ENCODE data around the gene ILRUN.
"Not testable (repeated sequence)": the region's sequence is repeated elsewhere in the genome, so short reads cannot be mapped to it uniquely, and the experiment has no call there.

ILRUN gene

GRCh38 chr6:34696189-34696738 is 303 bp downstream of the ILRUN start:
- DNase-seq, result no peak

GRCh38 chr6:34695729-34696188 is 808 bp downstream of the ILRUN start:
- no peak for DNase-seq

- no peak for DNase-seq
Measured at GRCh38 chr6:34692280-34692679, 4.3 kb downstream of the ILRUN start.

- no peak for DNase-seq
Measured at GRCh38 chr6:34689742-34690141, 6.8 kb downstream of the ILRUN start.

GRCh38 chr6:34688956-34689355 is 7.6 kb downstream of the ILRUN start:
- DNase-seq, result no peak

- DNase-seq, result no peak
Measured at GRCh38 chr6:34684919-34685318, 11.6 kb downstream of the ILRUN start.

- no peak for DNase-seq
Measured at GRCh38 chr6:34684364-34684763, 12.2 kb downstream of the ILRUN start.

GRCh38 chr6:34680802-34681515 is 15.6 kb downstream of the ILRUN start:
- DNase-seq, result no peak

GRCh38 chr6:34680313-34680712 is 16.3 kb downstream of the ILRUN start:
- DNase-seq, result not testable (repeated sequence)

- DNase-seq, result no peak
Measured at GRCh38 chr6:34679552-34680253, 16.9 kb downstream of the ILRUN start.

- no peak for DNase-seq
Measured at GRCh38 chr6:34676140-34676539, 20.4 kb downstream of the ILRUN start.

- not testable (repeated sequence) for DNase-seq
Measured at GRCh38 chr6:34674930-34675329, 21.6 kb downstream of the ILRUN start.

GRCh38 chr6:34674268-34674639 is 22.3 kb downstream of the ILRUN start:
- DNase-seq, result no peak

GRCh38 chr6:34673064-34673463 is 23.5 kb downstream of the ILRUN start:
- DNase-seq, result no peak

- DNase-seq, result no peak
Measured at GRCh38 chr6:34672657-34673043, 23.9 kb downstream of the ILRUN start.

- no peak for DNase-seq
Measured at GRCh38 chr6:34671801-34672656, 24.5 kb downstream of the ILRUN start.

GRCh38 chr6:34671367-34671766 is 25.2 kb downstream of the ILRUN start:
- DNase-seq, result no peak

- DNase-seq, result not testable (repeated sequence)
Measured at GRCh38 chr6:34668799-34669198, 27.8 kb downstream of the ILRUN start.

GRCh38 chr6:34667481-34668238 is 28.9 kb downstream of the ILRUN start:
- no peak for DNase-seq

GRCh38 chr6:34665019-34665418 is 31.5 kb downstream of the ILRUN start:
- no peak for DNase-seq

- no peak for DNase-seq
Measured at GRCh38 chr6:34664256-34664971, 32.2 kb downstream of the ILRUN start.

GRCh38 chr6:34663831-34664255 is 32.7 kb downstream of the ILRUN start:
- no peak for DNase-seq
